Glutamatergic neuron (in vitro differentiated cells): ENCODE data around the gene MPIG6B. TPM values are rescaled to one million over a fixed set of nuclear protein-coding genes. Genes with fewer than 3 reads are reported as not detected.

Experiments used
- DNase-seq: peaks from one replicate; pipeline ENCODE4 v3.0.0; 2022
- H3K27ac Mint-ChIP-seq: one replicate; pipeline ENCODE4 v1.8.0; 2020; ENCODE audit warnings: mild to moderate bottlenecking, mixed read lengths, inconsistent platforms; ENCODE audit not compliant: unreplicated experiment
- H3K27me3 Mint-ChIP-seq: one replicate; pipeline ENCODE4 v1.8.0; 2020; ENCODE audit warnings: mild to moderate bottlenecking, moderate library complexity, mixed read lengths, inconsistent platforms; ENCODE audit not compliant: unreplicated experiment
- H3K36me3 Mint-ChIP-seq: one replicate; pipeline ENCODE4 v1.8.0; 2020; ENCODE audit warnings: mild to moderate bottlenecking, mixed read lengths, inconsistent platforms; ENCODE audit not compliant: unreplicated experiment
- H3K4me1 Mint-ChIP-seq: one replicate; pipeline ENCODE4 v1.8.0; 2020; ENCODE audit warnings: mild to moderate bottlenecking, low read depth, mixed read lengths, inconsistent platforms; ENCODE audit not compliant: unreplicated experiment
- H3K4me3 Mint-ChIP-seq: one replicate; pipeline ENCODE4 v1.8.0; 2020; ENCODE audit warnings: mild to moderate bottlenecking, mixed read lengths, inconsistent platforms; ENCODE audit not compliant: unreplicated experiment
- H3K9me3 Mint-ChIP-seq: one replicate; pipeline ENCODE4 v1.8.0; 2020; ENCODE audit warnings: mild to moderate bottlenecking, moderate library complexity, mixed read lengths, inconsistent platforms; ENCODE audit not compliant: unreplicated experiment
- total RNA-seq: library from RNA; stranded (reverse); fragmentation: NEBNext Ultra II Directional; extraction: Animal tissue kit (Norgen Biotek cat#: 25700); gene quantifications from one replicate; pipeline ENCODE4 v1.2.1, GENCODE V29; 2021; ENCODE audit not compliant: unreplicated experiment
- TF ChIP-seq, protein P1 (sequence below): fragments of 200-600 bp; sonication (generic); IDR thresholded peaks from one replicate; pipeline ENCODE4 v1.5.0; 2021; ENCODE audit not compliant: partially characterized antibody, unreplicated experiment

The MPIG6B gene
- total RNA-seq, 1 donor from 2014 or later: not detected

DNA sequence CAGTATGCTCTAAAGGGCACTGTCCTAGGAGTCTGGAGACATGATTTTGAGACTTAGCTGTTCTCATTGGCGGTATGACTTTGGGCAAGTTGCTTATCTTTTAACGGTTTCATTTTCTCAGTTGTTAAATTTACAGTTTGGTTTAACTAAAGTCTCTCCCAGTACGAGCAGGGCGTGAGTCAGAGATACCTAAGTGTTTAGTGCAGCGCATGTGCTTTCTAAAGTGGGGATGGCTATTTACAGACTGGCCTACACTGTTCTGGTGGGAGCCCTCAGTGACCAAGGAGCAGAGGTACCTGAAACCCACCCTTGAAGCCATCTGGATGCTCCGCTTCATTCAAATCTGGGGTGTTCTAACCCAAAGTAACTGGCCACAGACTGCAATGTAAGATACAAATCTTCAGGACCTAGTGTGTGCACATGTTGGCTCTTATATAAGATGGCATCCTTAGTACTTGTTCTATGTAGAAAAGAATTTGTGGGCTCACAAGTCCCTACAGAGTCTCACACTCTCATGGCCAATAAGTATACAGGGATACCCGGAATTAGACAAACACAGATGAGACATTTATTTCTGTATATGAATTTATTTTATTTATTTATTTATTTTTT is 27.3 kb downstream of the MPIG6B start:
- Mint-ChIP-seq H3K4me3 (no peak overlapping the region), H3K27me3 (peaks cover 2% of the 10 kb centered on the region), H3K36me3 (no peaks in the 10 kb centered on the region), H3K9me3 (peaks cover 5% of the 10 kb centered on the region), H3K4me1 (no peaks in the 10 kb centered on the region), H3K27ac (no peak overlapping the region)
- TF ChIP-seq, protein P1, sequence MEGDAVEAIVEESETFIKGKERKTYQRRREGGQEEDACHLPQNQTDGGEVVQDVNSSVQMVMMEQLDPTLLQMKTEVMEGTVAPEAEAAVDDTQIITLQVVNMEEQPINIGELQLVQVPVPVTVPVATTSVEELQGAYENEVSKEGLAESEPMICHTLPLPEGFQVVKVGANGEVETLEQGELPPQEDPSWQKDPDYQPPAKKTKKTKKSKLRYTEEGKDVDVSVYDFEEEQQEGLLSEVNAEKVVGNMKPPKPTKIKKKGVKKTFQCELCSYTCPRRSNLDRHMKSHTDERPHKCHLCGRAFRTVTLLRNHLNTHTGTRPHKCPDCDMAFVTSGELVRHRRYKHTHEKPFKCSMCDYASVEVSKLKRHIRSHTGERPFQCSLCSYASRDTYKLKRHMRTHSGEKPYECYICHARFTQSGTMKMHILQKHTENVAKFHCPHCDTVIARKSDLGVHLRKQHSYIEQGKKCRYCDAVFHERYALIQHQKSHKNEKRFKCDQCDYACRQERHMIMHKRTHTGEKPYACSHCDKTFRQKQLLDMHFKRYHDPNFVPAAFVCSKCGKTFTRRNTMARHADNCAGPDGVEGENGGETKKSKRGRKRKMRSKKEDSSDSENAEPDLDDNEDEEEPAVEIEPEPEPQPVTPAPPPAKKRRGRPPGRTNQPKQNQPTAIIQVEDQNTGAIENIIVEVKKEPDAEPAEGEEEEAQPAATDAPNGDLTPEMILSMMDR: no peak
- no peak for DNase-seq

DNA sequence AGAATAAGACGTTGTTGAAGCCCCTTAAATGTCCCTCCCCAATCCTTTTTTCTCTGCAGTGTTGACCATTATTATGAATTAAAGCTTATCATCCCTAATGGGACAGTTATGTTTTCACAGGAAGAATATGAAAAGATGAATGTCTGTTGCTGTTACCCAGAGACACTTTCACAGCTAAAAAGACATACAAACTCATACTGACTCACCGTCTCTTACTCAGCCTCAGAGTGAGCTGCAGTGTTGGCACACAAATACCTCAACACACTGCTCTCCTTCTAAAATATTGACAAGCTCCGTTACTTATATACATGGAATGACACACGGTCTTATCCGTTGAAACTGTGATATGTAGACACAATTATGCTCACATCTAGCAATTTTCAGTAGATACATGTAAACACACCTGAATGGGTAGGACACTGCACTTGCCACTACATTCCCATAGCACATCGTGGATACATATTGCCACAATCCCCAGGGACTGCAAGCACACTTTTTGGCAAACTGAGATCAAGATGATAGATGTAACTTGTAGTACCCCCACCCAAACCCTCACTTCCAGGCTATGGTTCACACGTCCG is 29.7 kb downstream of the MPIG6B start:
- TF ChIP-seq, protein P1: no peak
- no peaks in the 10 kb centered on the region for H3K4me1 Mint-ChIP-seq
- H3K27ac Mint-ChIP-seq: no peak overlapping the region
- no peaks in the 10 kb centered on the region for H3K36me3 Mint-ChIP-seq
- DNase-seq: no peak
- H3K27me3 Mint-ChIP-seq: peaks cover 2% of the 10 kb centered on the region
- no peak overlapping the region for H3K4me3 Mint-ChIP-seq
- peaks cover 3% of the 10 kb centered on the region for H3K9me3 Mint-ChIP-seq

DNA sequence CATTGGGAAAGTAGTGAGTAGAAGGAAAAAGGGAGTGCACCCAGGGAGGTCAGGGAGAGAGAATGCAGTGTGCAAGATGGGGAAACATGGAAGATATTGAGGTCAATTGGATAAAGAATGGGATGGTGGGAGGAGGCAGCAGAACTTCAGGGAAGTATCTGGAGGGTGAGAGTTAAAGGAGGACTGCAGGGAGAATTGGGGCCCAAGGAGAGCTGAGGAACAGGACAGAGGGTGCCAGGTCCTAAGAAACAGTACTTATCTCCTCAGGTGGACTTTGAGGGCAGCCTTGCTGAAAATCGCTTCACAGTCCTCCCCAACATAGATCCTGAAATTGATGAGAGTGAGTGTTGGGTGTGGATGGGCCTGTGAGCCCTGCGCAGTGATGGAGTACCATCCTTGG is 35.1 kb downstream of the MPIG6B start:
- TF ChIP-seq, protein P1: no peak
- Mint-ChIP-seq H3K4me1 (no peaks in the 10 kb centered on the region), H3K27me3 (peaks cover 4% of the 10 kb centered on the region), H3K27ac (no peak overlapping the region), H3K9me3 (no peaks in the 10 kb centered on the region), H3K4me3 (no peak overlapping the region), H3K36me3 (peaks cover 7% of the 10 kb centered on the region)
- no peak for DNase-seq

DNA sequence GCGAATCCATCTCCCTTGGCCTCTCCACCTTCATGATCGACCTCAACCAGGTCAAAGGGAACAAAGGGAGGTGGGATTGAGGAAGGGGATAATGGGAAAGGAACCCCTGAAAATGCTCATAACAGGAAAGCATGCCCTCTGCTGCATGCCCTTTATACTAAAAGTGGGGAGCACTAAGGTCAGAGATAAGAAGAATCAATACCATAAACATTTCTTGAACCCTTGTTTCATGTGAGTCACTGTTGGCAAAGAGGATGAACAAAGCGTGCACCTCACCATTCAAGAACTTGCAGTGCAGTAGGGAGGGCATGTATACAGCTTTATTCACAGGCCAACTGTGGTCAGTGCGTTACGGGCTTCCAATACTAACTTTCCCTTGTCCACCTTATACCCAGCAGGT is 37.6 kb downstream of the MPIG6B start:
- H3K36me3 Mint-ChIP-seq: peaks cover 7% of the 10 kb centered on the region
- no peak overlapping the region for H3K27ac Mint-ChIP-seq
- TF ChIP-seq, protein P1: no peak

DNA sequence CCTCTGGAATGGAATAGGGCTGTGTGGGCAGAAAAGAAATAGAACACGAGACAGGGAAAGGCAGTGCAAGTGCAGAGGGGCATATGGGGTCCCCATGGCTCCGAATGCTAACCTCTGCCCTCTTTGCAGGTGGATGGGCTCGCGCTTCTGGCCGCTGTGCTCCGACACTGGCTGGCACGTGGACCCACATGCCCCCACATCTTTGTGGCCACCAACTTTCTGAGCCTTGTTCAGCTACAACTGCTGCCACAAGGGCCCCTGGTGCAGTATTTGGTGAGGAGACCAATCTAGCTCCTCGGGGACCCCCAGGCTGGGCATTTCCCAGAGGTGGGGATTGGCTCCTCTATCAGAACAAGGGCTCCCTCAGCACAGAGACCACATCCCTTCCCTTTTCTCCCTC is 38.2 kb downstream of the MPIG6B start:
- TF ChIP-seq, protein P1: no peak
- H3K36me3 Mint-ChIP-seq: peaks cover 7% of the 10 kb centered on the region
- H3K4me3 Mint-ChIP-seq: no peak overlapping the region
- H3K27me3 Mint-ChIP-seq: peaks cover 4% of the 10 kb centered on the region
- H3K27ac Mint-ChIP-seq: no peak overlapping the region
- H3K4me1 Mint-ChIP-seq: peaks cover 5% of the 10 kb centered on the region
- DNase-seq: no peak
- H3K9me3 Mint-ChIP-seq: no peaks in the 10 kb centered on the region

More for the DNA sequence above, 37.6 kb downstream of the MPIG6B start:
- Mint-ChIP-seq H3K4me1 (peaks cover 5% of the 10 kb centered on the region), H3K27me3 (peaks cover 4% of the 10 kb centered on the region), H3K4me3 (no peak overlapping the region), H3K9me3 (no peaks in the 10 kb centered on the region)
- DNase-seq: no peak
